ENCODE measurements around the gene RAD51B.

Gene RAD51B

GRCh38 chr14:68306934-68307789, 487.6 kb downstream of the RAD51B start:
- no peak for DNase-seq (ENCODE audit: low spot score)

- no peak for DNase-seq (ENCODE audit: low spot score)
These were observed 488.2 kb downstream of the RAD51B start for GRCh38 chr14:68307790-68308168.

GRCh38 chr14:68308726-68309520, 489.3 kb downstream of the RAD51B start:
- DNase-seq (ENCODE audit: low spot score), result no peak

GRCh38 chr14:68309616-68310015, 490.0 kb downstream of the RAD51B start:
- DNase-seq (ENCODE audit: low spot score), result no peak

- DNase-seq (ENCODE audit: low spot score), result no peak
These were observed 492.7 kb downstream of the RAD51B start for GRCh38 chr14:68312300-68312699.

- DNase-seq (ENCODE audit: low spot score), result no peak
These were observed 493.5 kb downstream of the RAD51B start for GRCh38 chr14:68312884-68313610.

- DNase-seq (ENCODE audit: low spot score), result no peak
These were observed 495.1 kb downstream of the RAD51B start for GRCh38 chr14:68314642-68315041.

- no peak for DNase-seq (ENCODE audit: low spot score)
These were observed 495.5 kb downstream of the RAD51B start for GRCh38 chr14:68315081-68315480.

GRCh38 chr14:68316078-68316868, 496.7 kb downstream of the RAD51B start:
- no peak for DNase-seq (ENCODE audit: low spot score)

GRCh38 chr14:68317239-68317638, 497.7 kb downstream of the RAD51B start:
- no peak for DNase-seq (ENCODE audit: low spot score)

- DNase-seq (ENCODE audit: low spot score), result no peak
These were observed 499.2 kb downstream of the RAD51B start for GRCh38 chr14:68318828-68319227.

- no peak for DNase-seq (ENCODE audit: low spot score)
These were observed 500.9 kb downstream of the RAD51B start for GRCh38 chr14:68320495-68320894.

GRCh38 chr14:68322940-68323620, 503.5 kb downstream of the RAD51B start:
- no peak for DNase-seq (ENCODE audit: low spot score)

- no peak for DNase-seq (ENCODE audit: low spot score)
These were observed 505.8 kb downstream of the RAD51B start for GRCh38 chr14:68325267-68325807.

GRCh38 chr14:68327231-68327630, 507.7 kb downstream of the RAD51B start:
- DNase-seq (ENCODE audit: low spot score), result no peak

GRCh38 chr14:68328509-68328908, 508.9 kb downstream of the RAD51B start:
- no peak for DNase-seq (ENCODE audit: low spot score)

GRCh38 chr14:68331426-68331825, 511.8 kb downstream of the RAD51B start:
- no peak for DNase-seq (ENCODE audit: low spot score)

- no peak for DNase-seq (ENCODE audit: low spot score)
These were observed 512.4 kb downstream of the RAD51B start for GRCh38 chr14:68331991-68332390.

- DNase-seq (ENCODE audit: low spot score), result no peak
These were observed 513.7 kb downstream of the RAD51B start for GRCh38 chr14:68333262-68333661.

GRCh38 chr14:68335312-68335711, 515.7 kb downstream of the RAD51B start:
- DNase-seq (ENCODE audit: low spot score), result no peak

- DNase-seq (ENCODE audit: low spot score), result no peak
These were observed 516.6 kb downstream of the RAD51B start for GRCh38 chr14:68336165-68336564.

All from RKO (cell line).